ENCODE results near the gene CCDC149.

DNA sequence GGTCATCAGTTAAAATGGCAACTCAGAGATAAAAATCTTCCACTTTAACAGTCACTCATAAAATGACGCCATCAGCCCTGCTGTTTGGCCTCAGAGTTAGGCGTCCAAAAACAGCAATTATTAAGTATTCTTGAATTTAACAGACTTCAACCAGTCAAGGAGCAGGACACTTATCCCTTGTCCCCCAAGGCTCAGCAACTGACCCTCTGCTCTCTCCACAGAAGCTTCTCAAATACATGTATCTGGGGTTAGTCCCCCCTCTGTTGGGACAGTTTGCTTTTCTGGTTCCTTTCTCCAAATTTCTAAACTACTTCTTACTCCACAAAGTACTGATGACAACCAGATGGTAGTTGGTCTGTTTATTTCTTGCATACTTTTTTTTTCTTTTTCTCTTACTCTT is 63.1 kb downstream of the CCDC149 start:
- TF ChIP-seq, protein P1, sequence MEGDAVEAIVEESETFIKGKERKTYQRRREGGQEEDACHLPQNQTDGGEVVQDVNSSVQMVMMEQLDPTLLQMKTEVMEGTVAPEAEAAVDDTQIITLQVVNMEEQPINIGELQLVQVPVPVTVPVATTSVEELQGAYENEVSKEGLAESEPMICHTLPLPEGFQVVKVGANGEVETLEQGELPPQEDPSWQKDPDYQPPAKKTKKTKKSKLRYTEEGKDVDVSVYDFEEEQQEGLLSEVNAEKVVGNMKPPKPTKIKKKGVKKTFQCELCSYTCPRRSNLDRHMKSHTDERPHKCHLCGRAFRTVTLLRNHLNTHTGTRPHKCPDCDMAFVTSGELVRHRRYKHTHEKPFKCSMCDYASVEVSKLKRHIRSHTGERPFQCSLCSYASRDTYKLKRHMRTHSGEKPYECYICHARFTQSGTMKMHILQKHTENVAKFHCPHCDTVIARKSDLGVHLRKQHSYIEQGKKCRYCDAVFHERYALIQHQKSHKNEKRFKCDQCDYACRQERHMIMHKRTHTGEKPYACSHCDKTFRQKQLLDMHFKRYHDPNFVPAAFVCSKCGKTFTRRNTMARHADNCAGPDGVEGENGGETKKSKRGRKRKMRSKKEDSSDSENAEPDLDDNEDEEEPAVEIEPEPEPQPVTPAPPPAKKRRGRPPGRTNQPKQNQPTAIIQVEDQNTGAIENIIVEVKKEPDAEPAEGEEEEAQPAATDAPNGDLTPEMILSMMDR (IDR thresholded peaks at IDR 0.05; ENCODE audit: low read length) = no peak
- TF ChIP-seq EZH2 (IDR thresholded peaks at IDR 0.05; ENCODE audit: borderline replicate concordance, low read length) = no peak
